HG02642 (cell line): ENCODE results near the gene BAG2.

Source experiments
- ATAC-seq: cut with Tn5 transposase; IDR thresholded peaks from one replicate; pipeline ENCODE4 v1.9.1; 2021; ENCODE audit warnings: mild to moderate bottlenecking; ENCODE audit not compliant: unreplicated experiment, poor library complexity

The BAG2 gene

GRCh38 chr6:57172136-57173055 is at the start of gene BAG2:
Gene BAG2, plus strand, starts transcription at chr6:57172326. Its CDS starts 372 bp downstream, at chr6:57172698.
- ATAC-seq: peak; percentile 91

- no peak for ATAC-seq
These were observed 49.0 kb upstream of the BAG2 start for GRCh38 chr6:57123111-57123510.

- no peak for ATAC-seq
These were observed 44.4 kb upstream of the BAG2 start for GRCh38 chr6:57127763-57128162.

- no peak for ATAC-seq
These were observed 41.4 kb upstream of the BAG2 start for GRCh38 chr6:57130661-57131177.

- ATAC-seq: no peak
These were observed 37.2 kb upstream of the BAG2 start for GRCh38 chr6:57134954-57135353.

- ATAC-seq: no peak
These were observed 36.2 kb upstream of the BAG2 start for GRCh38 chr6:57135885-57136284.

GRCh38 chr6:57137350-57137749 is 34.8 kb upstream of the BAG2 start:
- ATAC-seq: no peak

GRCh38 chr6:57138026-57138425 is 34.1 kb upstream of the BAG2 start:
- no peak for ATAC-seq

- no peak for ATAC-seq
These were observed 30.5 kb upstream of the BAG2 start for GRCh38 chr6:57141451-57142177.

GRCh38 chr6:57142178-57142525 is 30.0 kb upstream of the BAG2 start:
- ATAC-seq: no peak

GRCh38 chr6:57143690-57144089 is 28.4 kb upstream of the BAG2 start:
- no peak for ATAC-seq

GRCh38 chr6:57147401-57147800 is 24.7 kb upstream of the BAG2 start:
- no peak for ATAC-seq

GRCh38 chr6:57147955-57148858 is 23.9 kb upstream of the BAG2 start:
- ATAC-seq: no peak

- ATAC-seq: no peak
These were observed 13.5 kb upstream of the BAG2 start for GRCh38 chr6:57158658-57159057.

GRCh38 chr6:57159127-57159526 is 13.0 kb upstream of the BAG2 start:
- no peak for ATAC-seq

- no peak for ATAC-seq
These were observed 10.1 kb upstream of the BAG2 start for GRCh38 chr6:57162028-57162427.

GRCh38 chr6:57162516-57162915 is 9.6 kb upstream of the BAG2 start:
- no peak for ATAC-seq

GRCh38 chr6:57163956-57164355 is 8.2 kb upstream of the BAG2 start:
- no peak for ATAC-seq

GRCh38 chr6:57165080-57165479 is 7.0 kb upstream of the BAG2 start:
- no peak for ATAC-seq
